ENCODE data around the gene PHLDB1. TPM values are rescaled to one million over a fixed set of nuclear protein-coding genes. Genes with fewer than 3 reads are reported as not detected.

PHLDB1 gene
- total and polyA plus RNA-seq, 3 experiments from 2014 or later, result 0.82 to 2.4 (median 1.9) TPM

DNA sequence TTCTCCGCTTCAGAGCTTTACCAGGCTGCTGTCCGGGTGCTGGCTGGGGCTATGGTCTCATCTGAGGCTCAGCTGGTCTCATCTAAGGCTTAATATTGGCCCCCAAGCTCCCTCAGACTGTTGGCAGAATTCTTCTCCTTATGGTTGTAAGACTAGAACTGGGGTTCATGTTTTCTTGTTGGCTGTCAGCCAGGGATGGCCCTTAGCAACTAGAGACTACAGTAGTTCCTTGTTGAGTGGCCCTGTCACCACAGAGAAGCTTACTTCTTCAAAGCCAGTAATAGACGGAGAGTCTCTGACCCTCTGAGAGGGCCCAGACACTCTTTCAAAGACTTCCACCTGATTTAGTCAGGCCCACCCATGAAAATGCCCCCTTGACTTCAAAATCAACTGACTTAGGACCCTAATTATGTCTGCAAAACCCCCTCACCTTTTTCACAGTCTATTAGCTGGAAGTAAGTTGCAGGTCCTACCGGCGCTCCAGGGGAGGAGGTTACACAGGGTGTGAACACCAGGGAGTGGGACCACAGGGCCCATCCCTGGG is 96.2 kb downstream of the PHLDB1 start:
- DNase-seq, result no peak
- Histone ChIP-seq H3K4me1 (ENCODE audit: insufficient read depth, low read length) (peaks cover 60% of the 10 kb centered on the region), H3K9me3 (ENCODE audit: low read length) (peaks cover 3% of the 10 kb centered on the region), H3K36me3 (ENCODE audit: insufficient read depth, low read length) (no peaks in the 10 kb centered on the region), H3K27ac (ENCODE audit: low read depth, low read length) (no peak overlapping the region), H3K4me3 (ENCODE audit: low read length) (no peak overlapping the region), H3K27me3 (ENCODE audit: insufficient read depth, low read length, poor library complexity, severe bottlenecking) (no peaks in the 10 kb centered on the region)
- H3K4me1 Mint-ChIP-seq, result peaks cover 45 to 66% (median 60%) of the 10 kb centered on the region in 3 donors
- POLR2A ChIA-PET, result interaction anchor here (0.6 to 1.3 kb wide), 4 partner anchors 9 to 388 kb away, joined by 3 to 9 read pairs (median 5); no protein-coding TSS in a partner anchor
- peaks cover 0 to 4% (median 3%) of the 10 kb centered on the region in 3 donors for H3K36me3 Mint-ChIP-seq
- H3K4me3 Mint-ChIP-seq, result peak overlapping the region in 3 of 7 donors; percentile 15 to 77 (median 49)
- no peaks in the 10 kb centered on the region for H3K27me3 Mint-ChIP-seq
- H3K27ac Mint-ChIP-seq, result peak overlapping the region in 5 of 8 donors; percentile 23 to 82 (median 54)
- peaks cover 0 to 4% (median 3%) of the 10 kb centered on the region in 5 donors for H3K9me3 Mint-ChIP-seq
- CTCF ChIA-PET, result interaction anchor here (0.8 to 3.6 kb wide), 2 partner anchors 9 to 14 kb away, joined by 5 to 33 read pairs; no protein-coding TSS in a partner anchor

DNA sequence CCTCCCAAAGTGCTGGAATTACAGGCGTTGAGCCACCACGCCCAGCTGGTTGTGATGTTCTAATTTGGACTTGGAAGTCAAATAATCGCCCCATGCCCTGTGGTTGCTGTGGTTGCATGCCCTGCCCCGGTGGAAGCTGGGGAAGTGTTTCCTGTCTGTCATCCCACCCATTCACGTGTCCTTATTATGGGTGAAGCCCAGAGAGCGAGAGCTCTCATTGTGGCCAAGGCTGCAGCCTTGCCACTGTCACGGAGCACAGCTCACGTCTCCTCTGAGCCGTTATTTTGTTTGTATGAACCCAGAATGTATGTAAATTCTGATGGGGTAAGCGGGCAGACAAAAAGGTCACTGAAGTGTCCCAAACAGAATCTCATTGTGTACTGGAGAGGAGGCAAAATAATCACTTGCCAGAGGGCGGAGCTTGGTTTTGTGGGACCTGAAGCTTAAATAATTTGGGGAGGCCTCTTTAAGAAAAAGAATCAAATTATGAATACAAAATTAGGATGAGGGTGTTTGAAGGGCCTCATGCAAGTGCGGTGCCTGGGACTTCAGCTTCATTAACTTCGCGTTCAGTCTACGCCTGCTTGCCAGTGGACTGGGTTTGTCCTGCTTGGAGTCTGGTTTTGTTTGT is 97.8 kb downstream of the PHLDB1 start:
- Mint-ChIP-seq H3K27ac (peak overlapping the region; percentile 67 to 96 (median 83)), H3K9me3 (peaks cover 0 to 3% (median 3%) of the 10 kb centered on the region in 5 donors), H3K4me1 (peaks cover 32 to 50% (median 46%) of the 10 kb centered on the region in 3 donors), H3K27me3 (no peaks in the 10 kb centered on the region), H3K36me3 (peaks cover 0 to 3% (median 3%) of the 10 kb centered on the region in 3 donors), H3K4me3 (peak overlapping the region; percentile 8 to 81 (median 64))
- peaks cover 44% of the 10 kb centered on the region for H3K4me1 ChIP-seq (ENCODE audit: insufficient read depth, low read length)
- DNase-seq, result peak; percentile 29 to 75 (median 70)
- POLR2A ChIA-PET, result interaction anchor here (0.6 to 1.8 kb wide), 9 partner anchors 9 to 225 kb away, joined by 3 to 26 read pairs (median 9); partner anchors contain the start of gene DDX6
- H3K27ac ChIP-seq (ENCODE audit: low read depth, low read length), result no peak overlapping the region
- peaks cover 3% of the 10 kb centered on the region for H3K9me3 ChIP-seq (ENCODE audit: low read length)
- H3K27me3 ChIP-seq (ENCODE audit: insufficient read depth, low read length, poor library complexity, severe bottlenecking), result no peaks in the 10 kb centered on the region
- CTCF ChIA-PET, result interaction anchor here (0.8 to 3.8 kb wide), 11 partner anchors 10 to 252 kb away, joined by 3 to 33 read pairs (median 4); partner anchors contain the start of gene BCL9L
- H3K4me3 ChIP-seq (ENCODE audit: low read length), result peak overlapping the region; percentile 21
- H3K36me3 ChIP-seq (ENCODE audit: insufficient read depth, low read length), result no peaks in the 10 kb centered on the region

DNA sequence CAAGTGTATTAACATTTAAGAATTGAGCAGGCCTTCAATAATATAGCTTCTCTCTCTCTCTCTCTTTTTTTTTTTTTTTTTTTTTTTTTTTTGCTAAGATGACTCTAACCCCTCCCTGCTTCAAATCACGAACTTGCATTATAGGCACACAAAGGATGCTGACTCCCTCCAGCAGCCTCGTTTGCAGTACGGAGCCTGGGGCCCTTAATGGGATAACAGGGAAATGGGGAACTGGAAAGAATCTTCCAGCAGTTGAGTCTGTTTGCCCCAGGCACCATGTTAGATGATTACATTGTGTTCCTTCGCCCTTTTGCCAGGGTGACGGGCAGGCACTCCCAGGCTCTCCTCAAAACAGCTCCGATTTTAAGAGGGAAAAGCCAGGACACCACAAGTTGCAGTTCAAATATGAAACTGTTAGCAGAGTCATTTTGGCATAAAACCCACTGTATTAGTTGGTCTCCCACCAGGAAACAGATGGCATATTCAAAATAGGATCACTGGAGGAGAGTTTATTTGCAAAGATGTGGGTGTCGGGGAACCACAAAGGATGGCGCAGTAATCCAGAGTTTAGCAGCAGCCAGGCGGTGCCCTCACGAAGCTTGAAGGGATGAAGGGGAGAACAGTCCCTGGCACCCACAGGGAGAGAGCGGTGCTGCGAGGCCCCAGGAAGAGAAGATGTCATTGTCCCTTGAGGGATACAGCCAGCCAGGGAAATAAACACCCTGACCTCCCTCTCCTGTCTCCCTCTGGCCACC is 98.6 kb downstream of the PHLDB1 start:
- Mint-ChIP-seq H3K4me3 (peak overlapping the region in 4 of 7 donors; percentile 57 to 81 (median 68)), H3K36me3 (no peaks in the 10 kb centered on the region), H3K27me3 (no peaks in the 10 kb centered on the region), H3K4me1 (peaks cover 29 to 44% (median 42%) of the 10 kb centered on the region in 3 donors), H3K27ac (peak overlapping the region in 7 of 8 donors; percentile 76 to 96 (median 84)), H3K9me3 (no peaks in the 10 kb centered on the region)
- H3K4me1 ChIP-seq (ENCODE audit: insufficient read depth, low read length), result peaks cover 41% of the 10 kb centered on the region
- H3K27ac ChIP-seq (ENCODE audit: low read depth, low read length), result no peak overlapping the region
- ChIA-PET CTCF (interaction anchor here (0.8 to 3.8 kb wide), 7 partner anchors 9 to 224 kb away, joined by 3 to 33 read pairs (median 6); partner anchors contain the start of gene BCL9L), POLR2A (interaction anchor here (0.6 to 1.8 kb wide), 9 partner anchors 9 to 224 kb away, joined by 3 to 26 read pairs (median 9); partner anchors contain the start of gene DDX6)
- H3K27me3 ChIP-seq (ENCODE audit: insufficient read depth, low read length, poor library complexity, severe bottlenecking), result no peaks in the 10 kb centered on the region
- peak overlapping the region; percentile 8 for H3K4me3 ChIP-seq (ENCODE audit: low read length)
- no peaks in the 10 kb centered on the region for H3K36me3 ChIP-seq (ENCODE audit: insufficient read depth, low read length)
- H3K9me3 ChIP-seq (ENCODE audit: low read length), result no peaks in the 10 kb centered on the region
- DNase-seq, result no peak

DNA sequence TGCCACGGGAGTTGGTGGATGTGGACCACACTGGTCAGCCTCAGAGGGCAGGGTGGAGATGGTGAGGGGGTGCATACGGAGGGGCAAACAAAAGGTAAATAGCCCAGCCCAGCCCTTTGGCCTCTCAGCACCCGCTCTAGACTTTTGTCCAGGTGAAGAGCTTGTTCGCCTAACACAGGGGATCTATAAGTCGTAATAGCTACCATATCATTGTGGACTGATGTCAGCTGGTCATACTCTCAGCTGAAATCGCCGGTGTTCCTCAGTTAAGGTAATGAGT is 99.1 kb downstream of the PHLDB1 start:
- Mint-ChIP-seq H3K27me3 (no peaks in the 10 kb centered on the region), H3K27ac (no peak overlapping the region), H3K36me3 (no peaks in the 10 kb centered on the region), H3K4me3 (no peak overlapping the region), H3K9me3 (no peaks in the 10 kb centered on the region), H3K4me1 (peaks cover 29 to 43% (median 41%) of the 10 kb centered on the region in 3 donors)
- Histone ChIP-seq H3K4me3 (ENCODE audit: low read length) (no peak overlapping the region), H3K27ac (ENCODE audit: low read depth, low read length) (no peak overlapping the region), H3K4me1 (ENCODE audit: insufficient read depth, low read length) (peaks cover 41% of the 10 kb centered on the region), H3K9me3 (ENCODE audit: low read length) (no peaks in the 10 kb centered on the region), H3K36me3 (ENCODE audit: insufficient read depth, low read length) (no peaks in the 10 kb centered on the region), H3K27me3 (ENCODE audit: insufficient read depth, low read length, poor library complexity, severe bottlenecking) (no peaks in the 10 kb centered on the region)
- ChIA-PET CTCF (interaction anchor here (2.5 to 3.8 kb wide), 3 partner anchors 12 to 223 kb away, joined by 8 to 33 read pairs (median 22); no protein-coding TSS in a partner anchor), POLR2A (no interaction called here)
- DNase-seq, result no peak

Other genes starting within 250 kb of the PHLDB1 start
- 10 to 100 TPM; 55.9 to 56.8 TPM for gene UBE4A, start 248.0 kb upstream of the PHLDB1 start, total RNA-seq
- gene UBE4A, start 248.0 kb upstream of the PHLDB1 start, polyA plus RNA-seq, result 27.8 TPM
- gene ATP5MG, start 206.0 kb upstream of the PHLDB1 start, total RNA-seq, result 100 to 1,000 TPM; 277 to 280 TPM
- 632 TPM for gene ATP5MG, start 206.0 kb upstream of the PHLDB1 start, polyA plus RNA-seq
- 10 to 100 TPM; 80.0 to 80.6 TPM for gene KMT2A, start 171.1 kb upstream of the PHLDB1 start, total RNA-seq
- gene KMT2A, start 171.1 kb upstream of the PHLDB1 start, polyA plus RNA-seq, result 40.5 TPM
- under 1 TPM; 0.44 to 0.59 TPM for gene TTC36, start 80.1 kb upstream of the PHLDB1 start, total RNA-seq
- not detected for gene TTC36, start 80.1 kb upstream of the PHLDB1 start, polyA plus RNA-seq
- 1 to 10 TPM; 7.0 to 8.3 TPM for gene TMEM25, start 76.4 kb upstream of the PHLDB1 start, total RNA-seq
- gene TMEM25, start 76.4 kb upstream of the PHLDB1 start, polyA plus RNA-seq, result 12.1 TPM
- 10 to 100 TPM; 29.5 to 30.1 TPM for gene IFT46, start 41.7 kb upstream of the PHLDB1 start, total RNA-seq
- gene IFT46, start 41.7 kb upstream of the PHLDB1 start, polyA plus RNA-seq, result 7.4 TPM
- gene ARCN1, start 35.2 kb upstream of the PHLDB1 start, total RNA-seq, result 100 to 1,000 TPM; 149 to 154 TPM
- gene ARCN1, start 35.2 kb upstream of the PHLDB1 start, polyA plus RNA-seq, result 148 TPM
- not detected for gene TREH, start 72.0 kb downstream of the PHLDB1 start, total RNA-seq
- gene TREH, start 72.0 kb downstream of the PHLDB1 start, polyA plus RNA-seq, result not detected
- 100 to 1,000 TPM; 187 to 189 TPM for gene DDX6, start 183.5 kb downstream of the PHLDB1 start, total RNA-seq
- 85.6 TPM for gene DDX6, start 183.5 kb downstream of the PHLDB1 start, polyA plus RNA-seq